Keratinocyte (primary cell): Measurements from ENCODE around the gene CDIP1. TPM values are rescaled to one million over a fixed set of nuclear protein-coding genes. Genes with fewer than 3 reads are reported as not detected.

Experiments used
- DNase-seq: peaks from one replicate; pipeline ENCODE4 v3.0.0-alpha.2; 2011; ENCODE audit warnings: low read depth, missing footprints, low spot score
- FAIRE-seq: peaks from 2 replicates; lab custom pipeline; 2011; peaks lifted over from hg19 to GRCh38; lab: Jason Lieb, UNC
- H2AFZ ChIP-seq: 2 replicates; pipeline ENCODE4 v1.6.0; 2012; ENCODE audit warnings: low read length, control low read depth, inconsistent platforms; ENCODE audit not compliant: control insufficient read depth
- H3K27ac ChIP-seq: 2 replicates; pipeline ENCODE4 v1.5.1; 2011; ENCODE audit warnings: low read length; ENCODE audit not compliant: control insufficient read depth, insufficient read depth
- H3K27me3 ChIP-seq: 3 replicates; pipeline ENCODE4 v1.6.0; 2011; ENCODE audit warnings: low read length; ENCODE audit not compliant: control insufficient read depth, insufficient read depth; ENCODE audit errors: extremely low read depth
- H3K36me3 ChIP-seq, 2 experiments: 2 replicates in 1 of 2; 3 replicates in 1 of 2; pipeline ENCODE4 v1.5.1; 2011; ENCODE audit warnings: low read length in 2 of 2, mild to moderate bottlenecking in 1 of 2; ENCODE audit not compliant: control insufficient read depth in 2 of 2, insufficient read depth in 2 of 2; ENCODE audit errors: extremely low read depth in 1 of 2
- H3K4me1 ChIP-seq: 3 replicates; pipeline ENCODE4 v1.5.1; 2011; ENCODE audit warnings: low read length; ENCODE audit not compliant: control insufficient read depth, insufficient read depth; ENCODE audit errors: extremely low read depth
- H3K4me2 ChIP-seq: 3 replicates; pipeline ENCODE4 v1.6.0; 2011; ENCODE audit warnings: low read depth, low read length; ENCODE audit not compliant: control insufficient read depth, insufficient read depth; ENCODE audit errors: extremely low read depth
- H3K4me3 ChIP-seq, 3 experiments: fragments of 200-600 bp in 1 of 3; sonication (generic) in 1 of 3; 2 replicates in 2 of 3; 3 replicates in 1 of 3; pipeline ENCODE4 v1.5.1; 2011 to 2016; ENCODE audit warnings: low read length in 3 of 3, mild to moderate bottlenecking in 3 of 3, control low read depth in 2 of 3, inconsistent platforms in 1 of 3, low read depth in 1 of 3, mixed read lengths in 1 of 3, mixed run types in 1 of 3, moderate library complexity in 1 of 3; ENCODE audit not compliant: control insufficient read depth in 2 of 3, insufficient read depth in 2 of 3; ENCODE audit errors: extremely low read depth in 1 of 3
- H3K79me2 ChIP-seq: 2 replicates; pipeline ENCODE4 v1.6.0; 2012; ENCODE audit warnings: low read length; ENCODE audit not compliant: control insufficient read depth, insufficient read depth
- H3K9ac ChIP-seq: 3 replicates; pipeline ENCODE4 v1.6.0; 2011; ENCODE audit warnings: low read length; ENCODE audit not compliant: control insufficient read depth, insufficient read depth; ENCODE audit errors: extremely low read depth
- H3K9me1 ChIP-seq: 3 replicates; pipeline ENCODE4 v1.6.0; 2011; ENCODE audit warnings: low read length; ENCODE audit not compliant: control insufficient read depth, insufficient read depth; ENCODE audit errors: extremely low read depth
- H3K9me3 ChIP-seq: 2 replicates; pipeline ENCODE4 v1.5.1; 2012; ENCODE audit warnings: low read depth, low read length; ENCODE audit not compliant: control insufficient read depth
- H4K20me1 ChIP-seq: 3 replicates; pipeline ENCODE4 v1.6.0; 2011; ENCODE audit warnings: low read length; ENCODE audit not compliant: control insufficient read depth, insufficient read depth; ENCODE audit errors: extremely low read depth
- EZH2 ChIP-seq: IDR thresholded peaks from one replicate; pipeline ENCODE4 v1.6.1; 2012; ENCODE audit warnings: inconsistent platforms, mild to moderate bottlenecking, low read length, moderate library complexity
- dilution Hi-C: fragments of 300-500 bp; cut with MboI; formaldehyde crosslinking; loops from one replicate; pipeline ENCODE4 v1.7.0; 2020; ENCODE audit warnings: low sequenced_read_pairs; ENCODE audit not compliant: extremely low pct_ligation_motif_present
- polyA plus RNA-seq, 5 experiments: library from polyadenylated mRNA; depleted of rRNA in 3 of 5; stranded (reverse) in 3 of 5; stranded (forward) in 1 of 5; unstranded in 1 of 5; fragments of >200 nt; gene quantifications; 1 replicate in 1 of 5; 2 replicates in 3 of 5; 3 replicates in 1 of 5; pipeline versions ENCODE4 v1.2.1 to v1.2.3, GENCODE V29; 2011 to 2012; ENCODE audit warnings: missing spikeins in 2 of 5, low read depth in 1 of 5, low replicate concordance in 1 of 5
- TF ChIP-seq, protein P1 (sequence below), 3 experiments: IDR thresholded peaks in 1 of 3; conservative IDR thresholded peaks in 1 of 3; optimal IDR thresholded peaks in 1 of 3; 2 replicates in 2 of 3; 3 replicates in 1 of 3; pipeline versions ENCODE3 to v1.5.1; 2011; ENCODE audit warnings: low read length in 3 of 3, mild to moderate bottlenecking in 3 of 3, moderate library complexity in 2 of 3, control low read depth in 1 of 3, inconsistent platforms in 1 of 3; ENCODE audit not compliant: insufficient read depth in 2 of 3; ENCODE audit errors: extremely low read depth in 1 of 3

Gene CDIP1
- polyA plus RNA-seq, 1 donor (not counting 4 experiments of a cell fraction or from before 2014, with no cell fraction given): 19.8 TPM

DNA sequence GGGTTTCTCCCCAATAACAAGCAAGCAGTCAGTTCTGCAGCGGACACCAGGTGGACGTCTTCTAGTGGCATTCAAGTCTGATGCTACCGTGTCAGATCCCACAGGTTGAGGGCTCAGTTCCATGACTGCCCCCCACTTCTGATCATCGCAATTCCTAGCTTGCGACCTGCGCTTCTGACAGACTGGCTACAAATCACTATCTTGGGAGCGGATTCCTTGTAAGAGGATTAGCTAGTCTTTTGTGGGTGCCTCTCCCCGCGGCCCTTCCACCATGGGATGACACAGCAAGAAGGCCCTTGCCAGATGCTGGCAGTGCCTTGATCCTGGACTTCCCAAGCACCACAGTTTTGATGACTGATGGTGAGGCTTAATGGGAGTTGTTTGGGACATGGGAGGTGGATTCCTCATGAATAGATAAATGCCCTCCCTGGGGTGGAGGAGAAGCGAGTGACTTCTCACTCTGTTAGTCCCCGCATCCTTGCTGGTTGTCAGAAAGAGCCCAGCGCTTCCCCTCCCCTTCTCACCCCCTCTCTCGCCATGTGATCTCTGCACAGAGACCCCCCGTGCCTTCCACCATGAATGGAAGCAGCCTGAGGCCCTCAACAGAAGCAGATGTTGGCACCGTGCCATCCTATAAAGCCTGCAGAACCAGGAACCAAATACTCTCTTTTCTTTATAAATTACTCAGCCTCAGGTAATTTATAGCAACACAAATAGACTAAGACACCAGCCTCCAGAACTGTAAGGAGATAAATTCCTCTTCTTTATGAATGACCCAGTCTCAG, 19.1 kb downstream of the CDIP1 start:
- no peak for FAIRE-seq
- H3K4me3 ChIP-seq: no peak overlapping the region
- H3K27ac ChIP-seq: no peak overlapping the region
- no peak overlapping the region for H3K4me2 ChIP-seq
- H4K20me1 ChIP-seq: peaks cover 14% of the 10 kb centered on the region
- H3K9me1 ChIP-seq: no peaks in the 10 kb centered on the region
- H2AFZ ChIP-seq: no peak overlapping the region
- H3K9me3 ChIP-seq: no peaks in the 10 kb centered on the region
- H3K9ac ChIP-seq: no peak overlapping the region
- H3K4me1 ChIP-seq: no peaks in the 10 kb centered on the region
- peaks cover 72% of the 10 kb centered on the region for H3K79me2 ChIP-seq
- DNase-seq: no peak
- no peaks in the 10 kb centered on the region for H3K27me3 ChIP-seq
- TF ChIP-seq, protein P1, sequence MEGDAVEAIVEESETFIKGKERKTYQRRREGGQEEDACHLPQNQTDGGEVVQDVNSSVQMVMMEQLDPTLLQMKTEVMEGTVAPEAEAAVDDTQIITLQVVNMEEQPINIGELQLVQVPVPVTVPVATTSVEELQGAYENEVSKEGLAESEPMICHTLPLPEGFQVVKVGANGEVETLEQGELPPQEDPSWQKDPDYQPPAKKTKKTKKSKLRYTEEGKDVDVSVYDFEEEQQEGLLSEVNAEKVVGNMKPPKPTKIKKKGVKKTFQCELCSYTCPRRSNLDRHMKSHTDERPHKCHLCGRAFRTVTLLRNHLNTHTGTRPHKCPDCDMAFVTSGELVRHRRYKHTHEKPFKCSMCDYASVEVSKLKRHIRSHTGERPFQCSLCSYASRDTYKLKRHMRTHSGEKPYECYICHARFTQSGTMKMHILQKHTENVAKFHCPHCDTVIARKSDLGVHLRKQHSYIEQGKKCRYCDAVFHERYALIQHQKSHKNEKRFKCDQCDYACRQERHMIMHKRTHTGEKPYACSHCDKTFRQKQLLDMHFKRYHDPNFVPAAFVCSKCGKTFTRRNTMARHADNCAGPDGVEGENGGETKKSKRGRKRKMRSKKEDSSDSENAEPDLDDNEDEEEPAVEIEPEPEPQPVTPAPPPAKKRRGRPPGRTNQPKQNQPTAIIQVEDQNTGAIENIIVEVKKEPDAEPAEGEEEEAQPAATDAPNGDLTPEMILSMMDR (optimal IDR thresholded peaks at IDR 0.05 in 1 of 3, IDR thresholded peaks at IDR 0.05 in 1 of 3, conservative IDR thresholded peaks at IDR 0.05 in 1 of 3; ENCODE audit: extremely low read depth in 1 of 3, insufficient read depth in 2 of 3, low read length in 3 of 3): no peak
- no peak for TF ChIP-seq EZH2
- dilution Hi-C loops: no loop called here
- peaks cover 0 to 17% of the 10 kb centered on the region in 2 experiments for H3K36me3 ChIP-seq

DNA sequence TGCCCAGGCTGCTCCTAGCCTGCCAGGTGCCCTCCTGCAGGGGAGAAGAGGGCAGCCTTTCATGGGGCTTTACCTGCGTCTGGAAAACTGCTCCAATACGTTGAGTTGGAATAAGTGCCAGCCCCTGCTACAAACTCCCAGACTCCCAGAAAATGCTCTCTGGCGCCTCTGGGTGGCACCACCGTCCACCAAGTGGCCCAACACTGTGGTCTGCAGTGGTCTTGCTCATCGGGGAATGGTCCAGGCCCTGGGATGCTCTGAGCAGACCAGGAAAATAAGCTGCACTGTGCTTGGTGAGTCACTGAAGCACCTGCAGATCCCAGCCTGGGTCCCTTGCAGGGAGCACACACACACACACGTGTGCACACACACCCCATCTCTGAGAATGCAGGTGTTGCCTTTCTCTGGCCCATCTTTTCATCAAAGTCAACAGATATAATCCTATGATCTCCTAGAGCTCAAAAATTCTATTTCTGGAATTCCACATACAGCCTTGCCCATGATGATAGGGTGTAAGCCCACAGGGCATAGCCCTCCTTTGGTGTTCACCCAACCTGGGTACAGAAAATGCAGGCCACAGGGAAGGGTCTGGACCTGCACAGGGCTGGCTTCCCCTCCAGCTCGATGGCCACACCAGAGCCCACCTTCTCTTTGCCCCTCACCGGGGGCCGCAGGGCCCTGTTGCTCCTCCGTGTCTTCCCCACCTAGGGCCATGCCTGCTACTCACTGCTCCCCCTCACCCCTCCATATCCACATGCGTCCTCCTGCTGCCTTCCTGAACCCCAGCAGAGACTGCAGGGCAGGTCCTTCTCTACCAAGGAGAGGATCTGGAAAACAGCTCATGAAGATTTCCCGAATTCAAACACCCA, 20.5 kb downstream of the CDIP1 start:
- DNase-seq: no peak
- H3K4me2 ChIP-seq: no peak overlapping the region
- H3K4me1 ChIP-seq: no peaks in the 10 kb centered on the region
- H3K27ac ChIP-seq: no peak overlapping the region
- no peak overlapping the region for H3K9ac ChIP-seq
- H3K4me3 ChIP-seq: no peak overlapping the region
- H3K9me1 ChIP-seq: no peaks in the 10 kb centered on the region
- FAIRE-seq: no peak
- no peak overlapping the region for H2AFZ ChIP-seq
- no peaks in the 10 kb centered on the region for H3K27me3 ChIP-seq
- dilution Hi-C loops: no loop called here
- peaks cover 14% of the 10 kb centered on the region for H4K20me1 ChIP-seq
- H3K79me2 ChIP-seq: peaks cover 70% of the 10 kb centered on the region
- H3K36me3 ChIP-seq: peaks cover 9 to 17% of the 10 kb centered on the region in 2 experiments
- TF ChIP-seq, protein P1 (optimal IDR thresholded peaks at IDR 0.05 in 1 of 3, IDR thresholded peaks at IDR 0.05 in 1 of 3, conservative IDR thresholded peaks at IDR 0.05 in 1 of 3; ENCODE audit: extremely low read depth in 1 of 3, insufficient read depth in 2 of 3, low read length in 3 of 3): peak; percentile 57 to 74 (median 67)
- TF ChIP-seq EZH2: no peak
- no peaks in the 10 kb centered on the region for H3K9me3 ChIP-seq
